ENCODE results near the gene SLC7A5. TPM values are rescaled to one million over a fixed set of nuclear protein-coding genes. Genes with fewer than 3 reads are reported as not detected.

The SLC7A5 gene
- total RNA-seq, 2 experiments from 2014 or later: 337 to 354 TPM

DNA sequence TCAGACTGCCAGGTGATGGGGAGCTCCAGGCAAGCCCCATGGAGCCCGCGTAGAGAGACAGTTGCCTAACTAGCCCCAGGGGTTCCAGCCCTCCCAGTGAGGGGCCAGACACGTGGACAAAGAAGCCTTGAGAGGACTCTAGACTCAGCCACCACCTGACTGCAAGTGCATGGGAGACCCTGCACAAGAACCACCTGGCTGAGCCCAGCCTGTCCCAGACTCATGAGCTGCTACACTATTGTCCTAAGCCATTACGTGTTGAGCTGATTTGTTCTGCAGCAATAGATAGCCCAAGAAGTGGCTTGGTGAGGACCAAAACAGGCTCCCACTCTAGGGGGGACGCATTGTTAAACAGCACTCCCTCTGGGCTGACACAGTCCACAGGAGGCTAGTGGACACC, 65.9 kb downstream of the SLC7A5 start:
- Mint-ChIP-seq H3K27ac (no peak overlapping the region), H3K36me3 (ENCODE audit: low read depth) (peaks cover 2% of the 10 kb centered on the region), H3K4me1 (peaks cover 20% of the 10 kb centered on the region), H3K9me3 (ENCODE audit: low read depth) (no peaks in the 10 kb centered on the region), H3K4me3 (no peak overlapping the region), H3K27me3 (no peaks in the 10 kb centered on the region)
- no peak for ATAC-seq
- intact Hi-C loops (cut with DNase I, micrococcal nuclease): no loop called here
- DNase-seq: no peak
- CTCF ChIA-PET: interaction anchor here (0.9 to 2.5 kb wide), 4 partner anchors 9 to 46 kb away, joined by 3 to 13 read pairs (median 4); no protein-coding TSS in a partner anchor
- POLR2A ChIA-PET: no interaction called here

DNA sequence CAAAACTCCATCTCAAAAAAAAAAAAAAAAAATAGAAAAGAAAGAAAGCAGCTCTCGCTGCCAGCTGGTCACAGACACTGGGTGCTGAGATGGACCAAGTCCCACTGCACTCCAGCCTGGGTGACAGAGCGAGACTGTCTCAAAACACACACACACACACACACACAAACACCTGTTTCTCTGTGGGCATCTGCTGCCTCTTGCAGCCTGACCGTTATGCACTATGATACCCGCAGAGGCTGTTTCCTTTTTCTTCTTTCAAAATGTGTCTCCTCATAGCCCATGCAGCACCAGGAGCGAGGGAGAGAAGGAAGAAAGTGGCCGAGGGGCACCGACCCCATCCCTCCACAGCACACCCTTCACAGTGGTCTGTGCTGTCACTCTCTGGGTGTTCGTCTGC, 66.6 kb downstream of the SLC7A5 start:
- no peaks in the 10 kb centered on the region for H3K27me3 Mint-ChIP-seq
- no peaks in the 10 kb centered on the region for H3K36me3 Mint-ChIP-seq (ENCODE audit: low read depth)
- no peak overlapping the region for H3K27ac Mint-ChIP-seq
- ChIA-PET POLR2A (no interaction called here), CTCF (interaction anchor here (0.5 to 1.2 kb wide), 2 partner anchors 19 to 38 kb away, joined by 3 to 5 read pairs; no protein-coding TSS in a partner anchor)
- no peaks in the 10 kb centered on the region for H3K9me3 Mint-ChIP-seq (ENCODE audit: low read depth)
- no peak overlapping the region for H3K4me3 Mint-ChIP-seq
- intact Hi-C loops (cut with DNase I, micrococcal nuclease): no loop called here
- DNase-seq (no peak), ATAC-seq (no peak)
- peaks cover 18% of the 10 kb centered on the region for H3K4me1 Mint-ChIP-seq

GRCh38 chr16:87801679-87802259, 67.5 kb downstream of the SLC7A5 start:
- Mint-ChIP-seq H3K9me3 (ENCODE audit: low read depth) (no peaks in the 10 kb centered on the region), H3K4me1 (peaks cover 10% of the 10 kb centered on the region)
- ATAC-seq: no peak

GRCh38 chr16:87800497-87800896, 68.8 kb downstream of the SLC7A5 start:
- DNase-seq (no peak), ATAC-seq (no peak)
- Mint-ChIP-seq H3K36me3 (ENCODE audit: low read depth) (no peaks in the 10 kb centered on the region), H3K27me3 (no peaks in the 10 kb centered on the region), H3K9me3 (ENCODE audit: low read depth) (no peaks in the 10 kb centered on the region), H3K4me1 (no peaks in the 10 kb centered on the region), H3K27ac (no peak overlapping the region), H3K4me3 (no peak overlapping the region)
- intact Hi-C loops (cut with DNase I, micrococcal nuclease): loop anchor here in 1 of 2 experiments (2.0 kb wide), 1 partner anchor 14 kb away; no protein-coding TSS in a partner anchor
- ChIA-PET POLR2A (no interaction called here), CTCF (no interaction called here)

More at GRCh38 chr16:87801679-87802259, 67.5 kb downstream of the SLC7A5 start:
- DNase-seq: no peak
- Mint-ChIP-seq H3K27me3 (no peaks in the 10 kb centered on the region), H3K4me3 (no peak overlapping the region), H3K27ac (no peak overlapping the region), H3K36me3 (ENCODE audit: low read depth) (no peaks in the 10 kb centered on the region)
- intact Hi-C loops (cut with DNase I, micrococcal nuclease): loop anchor here in 1 of 2 experiments (2.0 kb wide), 1 partner anchor 15 kb away; no protein-coding TSS in a partner anchor
- ChIA-PET POLR2A (no interaction called here), CTCF (interaction anchor here (0.5 to 0.8 kb wide), 2 partner anchors 23 to 39 kb away, joined by 3 to 4 read pairs; no protein-coding TSS in a partner anchor)

GRCh38 chr16:87795336-87795735, 74.0 kb downstream of the SLC7A5 start:
- DNase-seq: no peak
- Mint-ChIP-seq H3K27ac (no peak overlapping the region), H3K4me3 (no peak overlapping the region), H3K9me3 (ENCODE audit: low read depth) (no peaks in the 10 kb centered on the region), H3K36me3 (ENCODE audit: low read depth) (no peaks in the 10 kb centered on the region), H3K27me3 (no peaks in the 10 kb centered on the region), H3K4me1 (no peaks in the 10 kb centered on the region)
- POLR2A ChIA-PET: no interaction called here
- intact Hi-C loops (cut with DNase I, micrococcal nuclease): no loop called here
- CTCF ChIA-PET: no interaction called here
- ATAC-seq: no peak

- ATAC-seq (no peak), DNase-seq (no peak)
- intact Hi-C loops (cut with DNase I, micrococcal nuclease): no loop called here
- Mint-ChIP-seq H3K9me3 (ENCODE audit: low read depth) (no peaks in the 10 kb centered on the region), H3K27ac (no peak overlapping the region), H3K4me1 (no peaks in the 10 kb centered on the region), H3K36me3 (ENCODE audit: low read depth) (no peaks in the 10 kb centered on the region), H3K27me3 (no peaks in the 10 kb centered on the region), H3K4me3 (no peak overlapping the region)
- ChIA-PET POLR2A (interaction anchor here (0.6 kb wide), 1 partner anchor 159 kb away, joined by 3 read pairs; no protein-coding TSS in a partner anchor), CTCF (interaction anchor here (1.2 to 1.8 kb wide), 2 partner anchors 9 to 15 kb away, joined by 3 to 6 read pairs; no protein-coding TSS in a partner anchor)
Observed at GRCh38 chr16:87794485-87795078, 74.7 kb downstream of the SLC7A5 start.

- ChIA-PET CTCF (interaction anchor here (1.1 to 5.1 kb wide), 3 partner anchors 12 to 80 kb away, joined by 3 to 30 read pairs (median 4); no protein-coding TSS in a partner anchor), POLR2A (no interaction called here)
- H3K36me3 Mint-ChIP-seq (ENCODE audit: low read depth): no peaks in the 10 kb centered on the region
- H3K4me3 Mint-ChIP-seq: no peak overlapping the region
- no peaks in the 10 kb centered on the region for H3K9me3 Mint-ChIP-seq (ENCODE audit: low read depth)
- intact Hi-C loops (cut with DNase I, micrococcal nuclease): no loop called here
- no peaks in the 10 kb centered on the region for H3K27me3 Mint-ChIP-seq
- H3K27ac Mint-ChIP-seq: no peak overlapping the region
- no peaks in the 10 kb centered on the region for H3K4me1 Mint-ChIP-seq
- ATAC-seq: no peak
- no peak for DNase-seq
Observed at GRCh38 chr16:87792205-87792565, 77.1 kb downstream of the SLC7A5 start.

DNA sequence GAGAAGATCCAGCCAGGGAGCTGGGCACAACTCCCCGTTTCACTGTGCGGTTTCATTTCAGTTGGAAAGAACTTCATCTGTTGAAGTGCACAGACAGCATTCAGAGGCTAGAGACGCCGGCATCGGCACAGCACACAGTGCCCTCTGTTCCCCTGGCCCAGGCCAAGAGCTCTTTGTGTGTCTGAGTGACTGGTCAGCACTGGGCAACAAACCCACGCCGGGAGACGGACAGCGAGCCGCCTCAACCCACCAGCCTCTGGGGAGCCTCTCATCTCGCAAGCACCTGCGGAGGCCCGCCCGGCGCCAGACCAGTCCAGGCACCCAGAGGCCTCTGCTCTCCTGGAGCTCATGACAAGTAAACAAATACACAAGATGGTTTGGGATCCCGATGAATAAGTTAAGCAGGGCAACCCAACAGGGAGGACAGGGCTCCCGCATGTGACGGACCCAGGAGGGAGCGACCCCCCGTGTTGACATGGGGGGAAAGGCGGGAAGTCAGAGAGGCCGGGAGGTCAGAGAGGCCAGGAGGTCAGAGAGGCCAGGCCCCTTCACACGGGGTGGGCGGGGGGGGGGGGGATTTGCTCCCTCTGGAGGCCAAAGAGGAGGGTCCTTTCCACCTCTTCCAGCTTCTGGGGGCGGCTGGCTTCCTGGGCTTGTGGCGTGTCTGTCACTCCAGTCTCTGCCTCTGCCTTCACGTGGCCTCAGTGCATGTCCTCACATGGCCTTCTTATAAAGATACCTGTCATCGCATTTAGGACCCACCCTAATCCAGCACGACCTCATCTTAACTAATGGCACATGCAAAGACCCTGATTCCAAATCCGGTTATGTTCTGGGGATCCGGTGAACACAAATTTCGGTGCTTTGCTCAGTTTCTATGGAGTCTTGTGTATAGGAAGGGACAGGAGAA, 77.8 kb downstream of the SLC7A5 start:
- Mint-ChIP-seq H3K36me3 (ENCODE audit: low read depth) (no peaks in the 10 kb centered on the region), H3K4me1 (no peaks in the 10 kb centered on the region), H3K9me3 (ENCODE audit: low read depth) (no peaks in the 10 kb centered on the region), H3K4me3 (no peak overlapping the region), H3K27ac (no peak overlapping the region), H3K27me3 (no peaks in the 10 kb centered on the region)
- ChIA-PET CTCF (interaction anchor here (1.1 to 5.1 kb wide), 3 partner anchors 11 to 80 kb away, joined by 3 to 30 read pairs (median 4); no protein-coding TSS in a partner anchor), POLR2A (no interaction called here)
- no peak for DNase-seq
- intact Hi-C loops (cut with DNase I, micrococcal nuclease): no loop called here
- ATAC-seq: no peak

DNA sequence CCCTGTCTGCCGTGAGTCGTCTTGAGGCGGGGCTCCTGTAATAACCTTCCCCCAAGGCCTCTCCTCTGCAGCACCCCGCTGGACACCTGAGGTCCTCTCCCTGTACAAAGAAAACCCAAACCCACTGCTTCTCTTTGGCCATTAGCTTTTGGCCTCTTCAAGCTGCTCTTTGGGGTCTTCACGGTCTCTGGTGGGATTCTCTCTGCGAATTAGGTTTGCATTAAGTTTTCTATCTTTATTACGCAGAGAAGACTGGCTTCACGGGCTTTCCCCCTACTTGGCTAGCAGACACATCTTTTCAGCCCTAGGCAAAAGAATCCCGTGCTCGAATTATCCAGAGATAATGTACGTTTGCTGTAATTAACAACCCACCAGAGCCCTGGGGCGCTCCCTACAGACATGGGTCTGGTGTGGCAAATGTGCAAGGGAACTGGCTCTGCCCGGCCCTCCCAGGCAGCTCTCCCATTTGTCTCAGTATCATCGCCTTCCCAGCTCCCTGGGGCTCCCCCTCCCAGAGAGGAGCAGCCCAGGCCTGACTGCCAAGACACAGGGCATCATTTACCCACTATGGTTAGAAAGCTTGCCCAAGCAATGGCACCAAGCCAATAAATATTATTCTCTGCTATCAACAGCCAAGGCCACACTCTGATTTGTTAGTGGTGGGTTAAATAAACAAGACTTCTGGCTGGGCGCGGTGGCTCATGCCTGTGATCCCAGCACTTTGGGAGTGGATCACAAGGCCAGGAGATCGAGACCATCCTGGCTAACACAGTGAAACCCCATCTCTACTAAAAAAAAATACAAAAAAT, 78.8 kb downstream of the SLC7A5 start:
- ATAC-seq (no peak), DNase-seq (no peak)
- Mint-ChIP-seq H3K4me3 (no peak overlapping the region), H3K9me3 (ENCODE audit: low read depth) (no peaks in the 10 kb centered on the region), H3K4me1 (no peaks in the 10 kb centered on the region), H3K27ac (no peak overlapping the region), H3K27me3 (no peaks in the 10 kb centered on the region), H3K36me3 (ENCODE audit: low read depth) (no peaks in the 10 kb centered on the region)
- POLR2A ChIA-PET: no interaction called here
- intact Hi-C loops (cut with DNase I, micrococcal nuclease): no loop called here
- CTCF ChIA-PET: interaction anchor here (0.6 to 5.1 kb wide), 4 partner anchors 10 to 132 kb away, joined by 3 to 30 read pairs (median 3); no protein-coding TSS in a partner anchor

DNA sequence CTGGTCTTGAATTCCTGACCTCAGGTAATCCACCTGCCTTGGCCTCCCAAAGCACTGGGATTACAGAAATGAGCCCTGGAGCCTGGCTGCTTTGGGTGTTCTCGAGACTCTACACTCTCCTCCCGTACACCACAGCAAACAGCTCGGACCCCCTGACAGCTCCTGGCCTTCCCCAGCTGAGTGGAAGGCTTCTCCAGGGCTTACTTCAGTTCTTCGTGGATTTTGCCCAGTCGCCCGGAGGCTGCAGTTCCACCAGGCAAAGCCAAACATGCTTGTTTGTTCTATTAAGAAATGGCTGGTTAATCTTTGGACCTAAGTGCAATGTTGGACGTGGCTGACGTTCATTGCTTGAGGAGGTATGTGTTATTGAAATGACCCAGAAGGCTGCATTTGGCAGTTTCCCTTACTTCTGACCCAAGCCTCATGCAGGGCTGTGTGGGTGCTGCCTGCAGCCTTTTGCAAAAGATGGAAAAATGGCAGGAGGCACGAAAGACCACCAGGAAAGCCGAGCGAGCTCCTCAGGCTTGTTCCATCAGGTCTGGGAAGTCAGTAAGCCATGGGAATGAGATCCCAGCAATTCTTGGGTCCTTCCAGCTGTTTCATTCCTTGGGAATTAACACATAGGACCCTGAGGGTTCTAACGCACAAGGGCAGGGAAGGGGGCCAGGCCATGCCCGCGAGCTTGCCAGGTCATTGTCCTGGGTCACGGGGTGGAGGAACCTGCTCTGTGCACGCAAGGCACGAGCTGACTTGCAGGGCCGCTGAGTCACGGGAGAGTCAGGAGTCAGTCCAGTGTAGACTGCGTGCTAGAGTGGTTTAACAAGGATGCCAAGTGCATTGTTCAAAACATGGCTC, 79.6 kb downstream of the SLC7A5 start:
- Mint-ChIP-seq H3K27ac (no peak overlapping the region), H3K36me3 (ENCODE audit: low read depth) (no peaks in the 10 kb centered on the region), H3K4me1 (no peaks in the 10 kb centered on the region), H3K9me3 (ENCODE audit: low read depth) (no peaks in the 10 kb centered on the region), H3K27me3 (no peaks in the 10 kb centered on the region), H3K4me3 (no peak overlapping the region)
- DNase-seq: no peak
- intact Hi-C loops (cut with DNase I, micrococcal nuclease): no loop called here
- ATAC-seq: no peak
- POLR2A ChIA-PET: no interaction called here
- CTCF ChIA-PET: interaction anchor here (0.6 to 5.1 kb wide), 4 partner anchors 10 to 133 kb away, joined by 3 to 30 read pairs (median 3); no protein-coding TSS in a partner anchor

Measured in activated CD4-positive, alpha-beta T cell treated with anti-CD3 and anti-CD28 coated beads for 36 hours (primary cell).